Measurements from ENCODE around the gene LAMA1.

The LAMA1 gene

GRCh38 chr18:7111134-7111533, 6.5 kb downstream of the LAMA1 start:
- no peak for DNase-seq

GRCh38 chr18:7105943-7106342, 11.7 kb downstream of the LAMA1 start:
- DNase-seq, result no peak

- no peak for DNase-seq
These were observed 12.3 kb downstream of the LAMA1 start for GRCh38 chr18:7105268-7105667.

- DNase-seq, result no peak
These were observed 12.9 kb downstream of the LAMA1 start for GRCh38 chr18:7104649-7105048.

GRCh38 chr18:7102131-7102530, 15.5 kb downstream of the LAMA1 start:
- DNase-seq, result no peak

DNA sequence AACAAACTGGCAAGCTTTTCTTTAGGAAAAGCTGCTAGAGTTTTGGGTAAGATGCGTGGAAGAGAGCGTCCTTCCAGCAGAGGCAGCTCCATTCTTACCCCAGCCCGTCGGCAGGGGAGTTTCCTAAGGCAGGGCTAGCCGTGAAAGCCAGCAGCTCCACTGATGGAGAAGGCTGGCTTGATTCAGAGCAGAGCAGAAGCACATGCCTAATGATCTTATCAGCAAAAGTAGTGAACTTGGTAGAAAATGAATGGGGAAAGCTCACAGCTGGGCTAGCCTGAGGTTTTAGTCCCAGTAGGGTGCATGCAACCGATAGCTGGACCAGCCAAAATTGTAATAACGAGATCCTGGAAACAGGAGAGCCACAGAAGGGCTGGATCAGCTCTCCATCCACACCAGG, 20.8 kb downstream of the LAMA1 start:
- no peak for DNase-seq

DNA sequence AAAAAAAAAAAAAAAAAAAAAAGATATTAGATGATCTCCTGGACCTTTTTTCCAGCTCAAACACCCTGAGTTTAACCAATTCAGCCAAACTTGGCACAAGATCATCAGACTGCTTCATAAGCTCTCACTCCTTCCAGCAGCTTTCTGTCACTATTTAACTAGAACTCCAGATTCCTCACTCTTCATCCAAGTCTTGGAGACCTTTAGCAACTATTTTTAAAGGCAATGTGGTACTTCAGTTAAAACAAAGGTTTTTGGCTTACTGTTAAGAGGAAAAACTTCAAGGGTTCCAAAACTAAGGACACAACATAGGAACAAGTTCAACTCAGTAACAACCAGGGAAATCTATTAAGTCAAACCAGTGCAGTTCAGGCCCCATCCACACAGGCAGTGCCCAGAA, 23.2 kb downstream of the LAMA1 start:
- DNase-seq, result no peak

DNA sequence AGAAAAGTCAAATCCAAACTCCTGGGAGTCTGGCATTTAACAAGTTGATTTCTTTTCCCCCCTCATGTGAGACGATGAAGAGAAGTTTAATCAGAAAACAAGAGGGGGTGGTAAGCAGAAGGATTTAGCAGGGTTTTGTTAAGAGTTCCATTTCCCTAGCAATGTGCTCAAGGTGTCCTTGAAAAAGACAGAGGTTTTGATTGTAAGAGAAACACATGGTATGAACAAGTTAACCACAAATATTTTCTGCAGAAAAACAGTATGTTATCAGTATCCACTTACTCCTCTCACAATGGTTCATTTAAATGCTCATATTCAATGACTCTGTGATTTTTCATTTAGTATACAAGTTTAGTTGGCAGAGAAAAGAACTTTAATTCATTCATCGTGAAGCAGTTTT, 26.8 kb downstream of the LAMA1 start:
- DNase-seq, result no peak

GRCh38 chr18:7089369-7089768, 28.2 kb downstream of the LAMA1 start:
- DNase-seq, result no peak

DNA sequence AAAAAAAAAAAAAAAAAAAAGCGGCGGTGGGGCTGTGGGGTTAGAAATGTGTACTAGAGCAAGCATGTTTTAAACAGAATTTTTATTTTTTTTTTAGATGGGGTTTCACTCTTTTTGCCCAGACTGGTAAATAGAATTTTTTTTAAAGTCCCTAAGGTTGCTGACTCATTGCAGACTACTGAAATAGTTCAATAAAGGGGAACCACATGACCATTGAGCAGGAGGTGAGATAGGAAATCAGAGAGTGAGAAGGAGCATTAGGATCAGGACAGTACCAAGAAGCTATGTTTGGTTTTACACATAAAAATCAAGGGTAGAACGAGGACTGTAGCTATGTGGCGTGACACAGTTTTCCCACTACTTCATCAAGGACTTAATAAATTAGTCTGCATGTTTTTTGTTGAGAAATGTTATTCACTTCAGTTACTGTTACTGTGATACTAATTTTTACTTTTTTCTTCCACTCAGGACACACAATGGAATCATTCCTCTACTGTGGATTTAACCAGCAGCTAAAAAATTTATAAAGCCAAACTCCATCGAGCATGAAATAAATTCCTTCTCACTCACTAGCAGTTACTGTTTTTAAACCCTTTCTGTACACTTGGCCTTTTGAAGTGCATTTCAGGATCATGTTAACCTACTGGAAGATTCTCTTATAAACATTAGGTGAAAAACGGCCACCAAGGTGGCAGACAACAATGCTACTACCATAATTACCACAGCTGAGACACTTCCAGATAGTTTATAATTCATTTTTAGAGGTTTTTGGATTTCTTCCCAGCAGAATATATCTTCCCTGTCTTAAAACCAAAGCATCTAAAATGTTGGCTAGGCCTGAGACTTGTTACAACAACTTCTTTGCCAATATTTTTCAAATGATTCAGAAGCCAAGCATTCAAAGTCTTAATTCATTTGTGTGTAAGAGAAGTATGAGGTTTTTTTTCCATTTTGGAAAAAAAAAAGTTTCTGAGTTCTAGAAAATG, 33.2 kb downstream of the LAMA1 start:
- no peak for DNase-seq

DNA sequence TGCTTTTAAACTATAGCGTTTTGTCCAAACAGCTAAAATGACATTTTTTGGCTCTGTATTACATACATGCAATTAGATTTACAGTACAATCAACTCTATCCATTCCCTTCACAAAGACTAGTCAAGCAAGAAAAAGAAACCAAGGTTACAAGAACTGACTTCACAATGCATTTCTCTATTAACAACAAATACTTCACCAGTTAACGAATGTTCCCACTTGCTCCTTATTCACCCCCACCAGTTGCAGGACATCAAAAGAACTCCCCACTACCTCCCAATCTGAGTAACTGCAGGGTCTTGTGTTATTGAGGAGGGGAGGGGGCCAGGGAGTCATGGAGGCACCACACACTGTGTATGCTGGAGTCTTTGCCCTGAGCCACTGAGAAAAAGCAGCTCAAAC, 34.9 kb downstream of the LAMA1 start:
- no peak for DNase-seq

DNA sequence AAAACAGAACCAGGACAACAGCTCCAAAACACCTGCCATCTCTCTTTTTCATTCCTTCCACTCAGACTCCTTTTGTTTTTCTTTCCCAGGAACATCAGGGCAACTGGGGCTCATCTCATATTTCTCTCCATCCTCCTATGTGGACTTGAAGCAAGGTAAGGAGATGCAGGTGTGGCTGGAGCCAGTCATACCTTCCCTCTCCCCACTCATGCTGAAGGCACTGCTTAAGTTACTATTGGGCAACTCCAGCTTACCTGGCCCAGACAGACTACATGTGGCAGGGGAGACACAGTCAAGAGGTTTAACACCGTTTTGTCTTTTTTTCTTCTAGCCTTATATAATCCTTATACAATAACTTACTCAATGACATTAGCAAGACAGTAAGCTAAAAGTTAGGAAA, 38.4 kb downstream of the LAMA1 start:
- no peak for DNase-seq

- no peak for DNase-seq
These were observed 45.0 kb downstream of the LAMA1 start for GRCh38 chr18:7072593-7072992.

DNA sequence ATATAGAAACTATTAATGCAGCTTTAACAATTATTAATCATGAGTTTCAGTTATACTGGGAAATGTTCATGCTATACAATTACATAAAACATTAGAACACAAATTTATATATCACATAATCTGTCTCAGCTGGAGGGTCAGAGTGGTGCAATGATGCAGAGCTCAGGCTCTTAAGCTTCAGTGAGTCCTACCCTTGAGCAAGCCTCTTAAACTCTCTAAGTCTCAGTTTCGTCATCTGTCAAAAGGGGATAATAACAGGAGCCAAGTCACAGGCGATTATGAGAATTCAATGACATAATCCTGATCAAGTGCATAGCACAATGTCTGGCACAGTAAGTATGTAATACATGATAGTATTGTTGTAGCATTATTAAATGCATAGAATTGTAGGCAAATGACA, 46.0 kb downstream of the LAMA1 start:
- no peak for DNase-seq

DNA sequence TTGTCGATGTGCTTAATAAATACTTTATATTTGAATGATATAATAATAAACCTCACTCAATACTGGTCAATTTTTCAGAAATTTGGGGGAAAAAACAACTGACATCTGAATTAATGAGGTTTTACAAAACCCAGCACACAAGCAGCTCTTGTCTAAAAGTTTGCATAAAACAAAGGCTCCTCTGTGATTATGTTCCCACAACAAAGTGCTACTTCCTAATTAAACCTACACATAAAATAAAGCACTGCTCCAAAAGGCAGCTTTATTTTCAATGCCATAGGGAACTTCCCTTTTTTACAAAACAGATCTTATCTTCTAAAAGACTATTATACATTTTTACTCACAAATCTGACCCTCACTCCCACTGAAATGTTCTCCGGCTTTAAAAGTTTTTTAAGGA, 47.1 kb downstream of the LAMA1 start:
- DNase-seq, result no peak

DNA sequence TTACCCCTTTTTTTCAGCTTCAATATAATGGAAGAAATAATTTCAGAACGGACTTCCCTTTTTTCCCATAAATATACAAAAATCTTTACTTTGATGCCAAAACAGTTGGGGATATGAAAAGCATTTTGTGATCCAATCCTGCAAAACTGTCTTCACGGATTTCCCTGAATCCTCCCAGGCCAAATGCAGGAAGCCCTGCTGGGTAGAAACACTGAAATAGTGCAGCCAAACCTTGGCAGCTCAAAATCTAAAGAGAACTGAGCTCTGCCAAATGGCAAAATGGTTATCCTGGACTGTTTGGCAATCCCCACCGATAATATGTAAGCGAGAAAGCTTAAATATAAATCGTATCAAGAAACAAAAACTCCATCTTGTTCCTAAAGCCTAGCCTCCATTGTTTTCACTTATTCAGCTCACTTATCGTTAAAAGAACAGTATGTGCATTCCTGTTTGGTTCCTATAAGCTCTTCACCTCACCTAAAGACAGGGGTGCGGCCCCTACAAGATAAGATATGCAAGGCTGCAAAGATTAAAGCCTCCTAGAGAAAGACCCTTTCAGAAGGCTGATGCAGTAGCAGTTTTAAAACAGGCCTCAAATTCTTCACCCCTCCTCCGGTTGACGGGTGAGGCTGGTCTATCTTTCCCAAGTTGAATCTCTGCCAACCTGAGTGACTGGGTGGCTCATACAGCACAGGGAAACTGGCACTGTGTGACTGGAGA, 48.6 kb downstream of the LAMA1 start:
- no peak for DNase-seq

GRCh38 chr18:7066965-7067555, 50.5 kb downstream of the LAMA1 start:
- no peak for DNase-seq

DNA sequence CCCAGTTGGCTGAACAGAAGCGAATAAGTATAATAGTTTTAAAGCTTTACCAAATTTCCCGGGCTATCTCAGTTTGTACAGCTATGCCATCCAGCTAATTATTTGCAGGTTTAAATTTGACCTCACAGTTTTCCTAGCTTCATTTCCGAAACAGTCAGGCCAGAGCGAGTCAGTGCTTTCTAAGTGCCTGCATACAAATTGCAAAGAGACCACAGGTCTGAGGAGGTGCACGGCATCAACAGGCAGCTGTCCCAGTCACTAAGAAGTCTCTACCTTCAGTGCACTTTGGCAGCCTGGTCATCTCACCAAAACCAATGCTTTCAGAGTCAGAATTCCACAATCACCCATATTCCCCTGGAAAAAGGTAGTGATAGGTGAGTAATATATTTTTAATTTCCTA, 51.9 kb downstream of the LAMA1 start:
- no peak for DNase-seq

GRCh38 chr18:7064346-7064745, 53.3 kb downstream of the LAMA1 start:
- DNase-seq, result no peak

DNA sequence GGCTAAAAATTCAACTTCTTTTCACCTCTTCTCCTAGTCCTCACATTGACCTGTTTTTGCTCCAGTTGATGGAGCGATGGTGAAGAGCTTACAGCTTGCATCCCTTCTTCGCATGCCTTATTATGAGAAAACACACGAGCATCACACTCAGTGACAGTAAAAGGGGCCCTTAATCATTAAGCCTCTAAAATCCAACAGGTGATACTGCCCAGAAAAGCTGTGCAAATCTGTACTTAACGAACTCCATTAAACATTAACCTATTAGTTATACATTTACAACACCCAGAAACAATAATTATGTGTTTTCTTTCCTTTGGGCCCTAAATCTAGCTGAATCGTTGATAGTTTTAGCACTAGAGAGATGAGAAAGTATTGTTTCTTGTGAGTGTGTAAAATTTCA, 54.8 kb downstream of the LAMA1 start:
- no peak for DNase-seq

DNA sequence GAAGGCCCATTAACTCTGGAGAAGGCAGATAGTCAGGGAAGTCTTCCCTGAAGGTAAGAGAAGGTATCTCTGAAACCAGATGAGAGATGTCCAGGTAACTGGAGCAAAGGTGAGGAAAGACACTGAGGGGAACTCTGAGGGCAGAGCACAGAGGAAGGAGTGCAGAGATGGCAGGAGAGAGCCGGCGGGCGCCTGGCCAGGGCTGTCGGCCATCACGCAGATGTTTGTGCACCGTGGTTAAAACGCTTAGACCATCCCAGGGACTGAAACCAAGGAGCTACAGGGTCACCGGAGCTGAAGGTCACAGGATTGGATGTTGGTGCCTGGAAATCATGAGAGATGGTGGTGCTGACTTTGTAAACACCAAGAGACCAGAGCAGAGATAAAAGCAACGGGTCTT, 55.4 kb downstream of the LAMA1 start:
- no peak for DNase-seq

DNA sequence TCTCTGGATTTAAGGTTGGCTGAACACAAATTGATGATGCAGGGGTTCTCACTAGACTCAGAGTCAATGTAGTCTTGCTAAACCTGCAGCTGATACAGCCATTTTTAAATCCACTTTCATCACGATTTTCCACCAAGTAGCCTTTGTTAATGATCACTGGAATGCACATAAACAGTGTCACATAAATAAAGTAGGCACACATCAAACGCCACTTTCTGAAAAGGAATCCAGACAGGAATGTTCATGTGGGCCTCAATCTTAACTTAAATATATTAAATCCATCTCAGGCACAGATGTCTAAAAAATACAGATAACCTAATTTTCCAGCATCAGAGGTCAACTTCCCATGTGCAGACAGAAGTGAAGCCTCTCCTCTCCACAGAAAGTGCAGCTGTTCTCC, 58.3 kb downstream of the LAMA1 start:
- no peak for DNase-seq

DNA sequence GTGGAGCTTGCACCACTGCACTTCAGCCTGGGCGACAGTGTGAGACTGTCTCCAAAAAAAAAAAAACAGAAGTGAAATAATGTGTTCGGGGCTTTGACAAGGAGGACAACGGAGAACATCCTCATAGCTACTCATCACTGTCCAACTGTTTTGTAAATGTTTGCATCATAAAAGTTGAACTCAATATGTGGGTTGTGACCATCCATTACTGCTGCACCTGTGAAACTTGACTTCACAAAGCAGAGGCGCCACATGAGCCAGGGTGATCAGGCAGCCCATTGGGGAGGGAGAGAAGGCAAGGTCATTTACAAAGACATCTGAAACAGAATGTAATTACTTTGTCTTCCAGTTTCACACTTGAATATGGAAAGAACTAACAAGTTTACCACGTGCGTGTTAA, 61.6 kb downstream of the LAMA1 start:
- no peak for DNase-seq

DNA sequence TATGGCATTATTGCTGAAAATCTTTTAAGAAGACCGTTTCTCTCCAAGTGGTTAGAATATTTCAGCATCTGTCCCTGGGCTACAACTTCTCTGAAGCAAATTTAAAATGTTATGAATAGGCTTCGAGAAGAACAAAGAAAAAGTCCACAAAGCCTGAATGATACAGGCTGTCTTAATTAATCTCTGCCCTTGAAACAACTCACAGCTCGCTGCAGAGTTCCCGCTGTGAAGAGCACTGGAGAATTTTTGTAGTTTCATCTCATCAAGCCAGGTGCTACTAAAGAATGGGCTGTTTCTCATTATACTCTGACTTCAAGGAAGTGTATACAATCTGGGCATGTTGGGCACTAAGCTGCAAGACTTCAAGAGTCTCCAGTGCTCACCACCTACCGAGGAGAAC, 67.6 kb downstream of the LAMA1 start:
- DNase-seq, result no peak

Data from inflammatory macrophage treated with lipopolysaccharide for 4 hours (primary cell).